ENCODE results near the gene SULT1B1. TPM values are rescaled to one million over a fixed set of nuclear protein-coding genes. Genes with fewer than 3 reads are reported as not detected.

SULT1B1 gene
- total and polyA plus RNA-seq, 2 experiments from 2014 or later: 0.10 to 2.6 TPM

DNA sequence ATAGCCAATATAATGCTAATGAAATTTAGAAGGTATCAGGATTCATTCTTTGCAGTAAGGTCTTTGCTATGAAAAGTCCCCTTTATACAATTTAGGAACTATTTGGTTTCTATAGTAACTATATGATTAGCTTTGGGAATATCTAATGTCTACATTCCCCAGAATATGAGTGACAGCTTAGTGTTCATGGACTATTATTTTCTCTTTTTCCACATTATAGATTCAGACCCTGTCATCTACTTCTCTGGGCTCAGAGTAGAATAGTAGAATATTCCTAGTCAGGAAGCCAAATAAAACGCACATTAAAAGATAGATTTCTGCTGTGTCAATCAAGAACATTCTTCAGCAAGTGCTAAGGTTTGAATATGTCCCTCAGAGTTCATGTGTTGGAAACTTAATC, 26.1 kb upstream of the SULT1B1 start:
- no peak overlapping the region for H2AFZ ChIP-seq
- no peak overlapping the region for H3K27ac ChIP-seq
- H3K9me2 ChIP-seq (ENCODE audit: insufficient read depth): no peaks in the 10 kb centered on the region
- H4K20me1 ChIP-seq (ENCODE audit: insufficient read depth): no peaks in the 10 kb centered on the region
- no peaks in the 10 kb centered on the region for H3K79me2 ChIP-seq (ENCODE audit: insufficient read depth)
- H3K4me1 ChIP-seq (ENCODE audit: insufficient read depth): no peaks in the 10 kb centered on the region
- no peaks in the 10 kb centered on the region for H3K36me3 ChIP-seq (ENCODE audit: low read depth)
- 91 to 96% methylated on average over 1 of the region's 1 CpG for WGBS, 2 experiments (ENCODE audit: low coverage in 1 of 2, low lambda C conversion rate in 2 of 2, missing lambda C conversion rate in 2 of 2)
- TF ChIP-seq EZH2 (IDR thresholded peaks at IDR 0.05; ENCODE audit: insufficient read depth, poor library complexity, severe bottlenecking) (no peak), EZH2phosphoT487 (IDR thresholded peaks at IDR 0.05; ENCODE audit: insufficient read depth, low read depth) (no peak)
- H3K27me3 ChIP-seq (replicated peaks; ENCODE audit: insufficient read depth): no peaks in the 10 kb centered on the region
- H3K9me3 ChIP-seq (ENCODE audit: low read depth): no peaks in the 10 kb centered on the region
- H3K4me2 ChIP-seq (ENCODE audit: unreplicated experiment): no peak overlapping the region
- no peaks in the 10 kb centered on the region for H3F3A ChIP-seq (ENCODE audit: insufficient read depth)
- no peak overlapping the region for H3K4me3 ChIP-seq
- no peak for DNase-seq
- in situ Hi-C loops (cut with MboI): no loop called here
- no peak overlapping the region for H3K9ac ChIP-seq

DNA sequence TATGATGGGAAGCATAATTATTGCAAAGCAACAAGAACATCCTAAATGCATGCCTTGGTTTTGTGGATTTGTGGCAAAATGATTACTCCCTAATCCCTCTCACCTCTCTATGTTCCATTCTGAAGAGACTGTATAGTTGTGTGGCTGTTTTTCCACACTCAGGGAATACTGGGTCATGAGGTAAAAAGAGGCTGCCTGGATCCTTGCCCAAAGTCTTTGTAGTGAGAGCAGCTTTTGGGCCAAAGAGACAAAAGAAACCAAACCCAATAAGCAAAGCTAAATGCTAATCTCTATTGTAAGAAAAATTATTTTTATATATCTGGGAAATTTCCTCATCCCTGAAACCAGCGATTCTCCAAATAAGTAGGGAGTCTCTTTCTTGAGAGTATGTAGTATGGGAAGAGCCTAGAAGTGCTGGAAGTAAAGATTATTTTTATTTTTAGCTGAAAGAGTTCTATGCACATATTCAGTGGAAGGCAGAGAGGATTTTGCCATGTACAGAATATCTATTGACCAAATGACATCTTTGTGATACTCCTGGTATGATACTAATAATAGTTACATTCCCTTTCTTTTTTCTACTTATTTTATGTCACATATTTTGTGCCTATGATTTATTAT, 24.9 kb upstream of the SULT1B1 start:
- Histone ChIP-seq H3K27me3 (replicated peaks; ENCODE audit: insufficient read depth) (no peaks in the 10 kb centered on the region), H3K4me2 (ENCODE audit: unreplicated experiment) (no peak overlapping the region), H2AFZ (no peak overlapping the region), H3K4me3 (no peak overlapping the region), H3K79me2 (ENCODE audit: insufficient read depth) (no peaks in the 10 kb centered on the region), H4K20me1 (ENCODE audit: insufficient read depth) (no peaks in the 10 kb centered on the region), H3K9me3 (ENCODE audit: low read depth) (no peaks in the 10 kb centered on the region), H3K4me1 (ENCODE audit: insufficient read depth) (no peaks in the 10 kb centered on the region), H3K9me2 (ENCODE audit: insufficient read depth) (no peaks in the 10 kb centered on the region), H3K9ac (no peak overlapping the region), H3K36me3 (ENCODE audit: low read depth) (no peaks in the 10 kb centered on the region), H3K27ac (no peak overlapping the region), H3F3A (ENCODE audit: insufficient read depth) (no peaks in the 10 kb centered on the region)
- no peak for DNase-seq
- in situ Hi-C loops (cut with MboI): no loop called here
- WGBS, 2 experiments (ENCODE audit: low coverage in 1 of 2, low lambda C conversion rate in 2 of 2, missing lambda C conversion rate in 2 of 2): 81 to 83% methylated on average over 1 of the region's 1 CpG
- TF ChIP-seq EZH2 (IDR thresholded peaks at IDR 0.05; ENCODE audit: insufficient read depth, poor library complexity, severe bottlenecking): no peak
- no peak for TF ChIP-seq EZH2phosphoT487 (IDR thresholded peaks at IDR 0.05; ENCODE audit: insufficient read depth, low read depth)

GRCh38 chr4:69782651-69783310, 22.4 kb upstream of the SULT1B1 start:
- no peaks in the 10 kb centered on the region for H3K36me3 ChIP-seq (ENCODE audit: low read depth)
- no peak for DNase-seq
- in situ Hi-C loops (cut with MboI): no loop called here
- TF ChIP-seq EZH2phosphoT487 (IDR thresholded peaks at IDR 0.05; ENCODE audit: insufficient read depth, low read depth): no peak
- TF ChIP-seq EZH2 (IDR thresholded peaks at IDR 0.05; ENCODE audit: insufficient read depth, poor library complexity, severe bottlenecking): no peak
- no peaks in the 10 kb centered on the region for H3F3A ChIP-seq (ENCODE audit: insufficient read depth)
- H3K4me2 ChIP-seq (ENCODE audit: unreplicated experiment): no peak overlapping the region
- H3K4me1 ChIP-seq (ENCODE audit: insufficient read depth): no peaks in the 10 kb centered on the region
- no peaks in the 10 kb centered on the region for H3K9me2 ChIP-seq (ENCODE audit: insufficient read depth)
- H3K79me2 ChIP-seq (ENCODE audit: insufficient read depth): no peaks in the 10 kb centered on the region
- 82 to 83% methylated on average over 13 to 15 of the region's 15 CpGs for whole genome bisulfite sequencing, 2 experiments (ENCODE audit: low coverage in 1 of 2, low lambda C conversion rate in 2 of 2, missing lambda C conversion rate in 2 of 2)
- no peaks in the 10 kb centered on the region for H3K9me3 ChIP-seq (ENCODE audit: low read depth)
- H2AFZ ChIP-seq: no peak overlapping the region
- no peak overlapping the region for H3K4me3 ChIP-seq
- no peaks in the 10 kb centered on the region for H3K27me3 ChIP-seq (replicated peaks; ENCODE audit: insufficient read depth)
- H3K9ac ChIP-seq: no peak overlapping the region
- no peak overlapping the region for H3K27ac ChIP-seq
- no peaks in the 10 kb centered on the region for H4K20me1 ChIP-seq (ENCODE audit: insufficient read depth)

GRCh38 chr4:69781458-69782418, 21.3 kb upstream of the SULT1B1 start:
- Histone ChIP-seq H3K4me1 (ENCODE audit: insufficient read depth) (no peaks in the 10 kb centered on the region), H3K4me3 (no peak overlapping the region), H3K36me3 (ENCODE audit: low read depth) (no peaks in the 10 kb centered on the region), H3K27me3 (replicated peaks; ENCODE audit: insufficient read depth) (no peaks in the 10 kb centered on the region), H3K79me2 (ENCODE audit: insufficient read depth) (no peaks in the 10 kb centered on the region), H3K9me3 (ENCODE audit: low read depth) (no peaks in the 10 kb centered on the region), H4K20me1 (ENCODE audit: insufficient read depth) (no peaks in the 10 kb centered on the region), H3K27ac (no peak overlapping the region), H2AFZ (no peak overlapping the region), H3K9ac (no peak overlapping the region), H3K4me2 (ENCODE audit: unreplicated experiment) (no peak overlapping the region), H3K9me2 (ENCODE audit: insufficient read depth) (no peaks in the 10 kb centered on the region), H3F3A (ENCODE audit: insufficient read depth) (no peaks in the 10 kb centered on the region)
- TF ChIP-seq EZH2 (IDR thresholded peaks at IDR 0.05; ENCODE audit: insufficient read depth, poor library complexity, severe bottlenecking) (no peak), EZH2phosphoT487 (IDR thresholded peaks at IDR 0.05; ENCODE audit: insufficient read depth, low read depth) (no peak)
- no peak for DNase-seq
- in situ Hi-C loops (cut with MboI): no loop called here
- WGBS, 2 experiments (ENCODE audit: low coverage in 1 of 2, low lambda C conversion rate in 2 of 2, missing lambda C conversion rate in 2 of 2): 89 to 94% methylated on average over 14 to 19 of the region's 19 CpGs

Measured in GM23248 (cell line).